OCI-LY3 (cell line): ENCODE measurements around the gene OTX1.

Source experiments
- CTCF ChIP-seq: fragments of 200-600, 300-600 bp; sonication (generic); IDR thresholded peaks from 2 replicates; pipeline ENCODE4 v1.5.1; 2014; ENCODE audit warnings: antibody characterized with exemption, low read length, low read depth
- EZH2phosphoT487 ChIP-seq: fragments of 200-600 bp; shearing (Covaris generic); IDR thresholded peaks from 2 replicates; pipeline ENCODE4 v1.6.1; 2018; ENCODE audit warnings: antibody characterized with exemption, mixed run types, low read depth

GRCh38 chr2:63064661-63065060, 14.0 kb downstream of the OTX1 start:
- TF ChIP-seq CTCF, result no peak
- no peak for TF ChIP-seq EZH2phosphoT487
